Measurements from ENCODE around the gene FAM3C.

- TF ChIP-seq CTCF (conservative IDR thresholded peaks at IDR 0.05; ENCODE audit: low read depth in 2 of 2) (peak in 1 of 2 experiments; percentile 48; a peak in 2 of 4 replicates), ETS1 (IDR thresholded peaks at IDR 0.05) (no peak), EZH2 (IDR thresholded peaks at IDR 0.05; ENCODE audit: low read depth, unreplicated experiment) (no peak), EZH2phosphoT487 (IDR thresholded peaks at IDR 0.05; ENCODE audit: unreplicated experiment) (no peak), CREB1 (CRISPR knock-in tag; IDR thresholded peaks at IDR 0.05; ENCODE audit: low read depth) (no peak), POLR2AphosphoS5 (IDR thresholded peaks at IDR 0.05; ENCODE audit: low read depth) (no peak), JUNB (IDR thresholded peaks at IDR 0.05; ENCODE audit: unreplicated experiment) (no peak), STAT1 (IDR thresholded peaks at IDR 0.05; ENCODE audit: unreplicated experiment) (no peak), NANOG (IDR thresholded peaks at IDR 0.05; ENCODE audit: borderline replicate concordance) (no peak), ZNF331 (CRISPR knock-in tag; IDR thresholded peaks at IDR 0.05; ENCODE audit: low read depth) (no peak), ZNF114 (CRISPR knock-in tag; IDR thresholded peaks at IDR 0.05) (no peak)
- TF ChIP-seq, protein P1, sequence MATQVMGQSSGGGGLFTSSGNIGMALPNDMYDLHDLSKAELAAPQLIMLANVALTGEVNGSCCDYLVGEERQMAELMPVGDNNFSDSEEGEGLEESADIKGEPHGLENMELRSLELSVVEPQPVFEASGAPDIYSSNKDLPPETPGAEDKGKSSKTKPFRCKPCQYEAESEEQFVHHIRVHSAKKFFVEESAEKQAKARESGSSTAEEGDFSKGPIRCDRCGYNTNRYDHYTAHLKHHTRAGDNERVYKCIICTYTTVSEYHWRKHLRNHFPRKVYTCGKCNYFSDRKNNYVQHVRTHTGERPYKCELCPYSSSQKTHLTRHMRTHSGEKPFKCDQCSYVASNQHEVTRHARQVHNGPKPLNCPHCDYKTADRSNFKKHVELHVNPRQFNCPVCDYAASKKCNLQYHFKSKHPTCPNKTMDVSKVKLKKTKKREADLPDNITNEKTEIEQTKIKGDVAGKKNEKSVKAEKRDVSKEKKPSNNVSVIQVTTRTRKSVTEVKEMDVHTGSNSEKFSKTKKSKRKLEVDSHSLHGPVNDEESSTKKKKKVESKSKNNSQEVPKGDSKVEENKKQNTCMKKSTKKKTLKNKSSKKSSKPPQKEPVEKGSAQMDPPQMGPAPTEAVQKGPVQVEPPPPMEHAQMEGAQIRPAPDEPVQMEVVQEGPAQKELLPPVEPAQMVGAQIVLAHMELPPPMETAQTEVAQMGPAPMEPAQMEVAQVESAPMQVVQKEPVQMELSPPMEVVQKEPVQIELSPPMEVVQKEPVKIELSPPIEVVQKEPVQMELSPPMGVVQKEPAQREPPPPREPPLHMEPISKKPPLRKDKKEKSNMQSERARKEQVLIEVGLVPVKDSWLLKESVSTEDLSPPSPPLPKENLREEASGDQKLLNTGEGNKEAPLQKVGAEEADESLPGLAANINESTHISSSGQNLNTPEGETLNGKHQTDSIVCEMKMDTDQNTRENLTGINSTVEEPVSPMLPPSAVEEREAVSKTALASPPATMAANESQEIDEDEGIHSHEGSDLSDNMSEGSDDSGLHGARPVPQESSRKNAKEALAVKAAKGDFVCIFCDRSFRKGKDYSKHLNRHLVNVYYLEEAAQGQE (IDR thresholded peaks at IDR 0.05; ENCODE audit: unreplicated experiment): no peak
Observed at GRCh38 chr7:121337398-121337797, 58.7 kb downstream of the FAM3C start.

Measured in GM23338 (cell line).